ENCODE measurements around the gene NR1H4. TPM values are rescaled to one million over a fixed set of nuclear protein-coding genes. Genes with fewer than 3 reads are reported as not detected.

Gene NR1H4
- total and polyA plus RNA-seq, 2 of the 13 experiments (the other 11 are each of a cell fraction or from before 2014, with no cell fraction given) = 27.3 to 114 TPM

GRCh38 chr12:100437038-100437841, 36.4 kb upstream of the NR1H4 start (continued):
- TF ChIP-seq HMGXB3 (CRISPR knock-in tag; IDR thresholded peaks at IDR 0.05; ENCODE audit: borderline replicate concordance) (peak; percentile 92), RBM39 (IDR thresholded peaks at IDR 0.05; ENCODE audit: low read depth, low read length, poor library complexity, severe bottlenecking) (no peak), GATAD2A (CRISPR knock-in tag; IDR thresholded peaks at IDR 0.05) (peak; percentile 99), SP140L (CRISPR knock-in tag; IDR thresholded peaks at IDR 0.05; ENCODE audit: borderline replicate concordance) (no peak), NR3C1 (CRISPR knock-in tag; IDR thresholded peaks at IDR 0.05) (no peak), ZNF282 (IDR thresholded peaks at IDR 0.05; ENCODE audit: partially characterized antibody) (no peak), JUND (CRISPR knock-in tag; IDR thresholded peaks at IDR 0.05) (0 out of 2 replicates have a peak, but pooled peaks have one; percentile 34), BATF2 (CRISPR knock-in tag; IDR thresholded peaks at IDR 0.05) (no peak), ZNF567 (CRISPR knock-in tag; IDR thresholded peaks at IDR 0.05; ENCODE audit: borderline replicate concordance) (no peak), LCORL (IDR thresholded peaks at IDR 0.05) (no peak), LCORL (CRISPR knock-in tag; IDR thresholded peaks at IDR 0.05) (peak; percentile 64; the same call in 1 of the 2 replicates), ZBTB33 (CRISPR knock-in tag; IDR thresholded peaks at IDR 0.05) (peak; percentile 58; the same call in 1 of the 2 replicates), TEF (CRISPR knock-in tag; IDR thresholded peaks at IDR 0.05) (peak; percentile 99; the same call in 1 of the 2 replicates), FUBP1 (CRISPR knock-in tag; IDR thresholded peaks at IDR 0.05; ENCODE audit: borderline replicate concordance) (no peak), DMAP1 (CRISPR knock-in tag; IDR thresholded peaks at IDR 0.05) (no peak), FIP1L1 (IDR thresholded peaks at IDR 0.05; ENCODE audit: borderline replicate concordance, insufficient read depth, low read depth, low read length) (no peak), ZNF12 (CRISPR knock-in tag; IDR thresholded peaks at IDR 0.05) (no peak), HOMEZ (CRISPR knock-in tag; IDR thresholded peaks at IDR 0.05; ENCODE audit: low read depth) (peak; percentile 74)
